Right renal cortex interstitium (tissue), 3 donors: Measurements from ENCODE around the gene PIERCE2. TPM values are rescaled to one million over a fixed set of nuclear protein-coding genes. Genes with fewer than 3 reads are reported as not detected.
"Not testable (repeated sequence)": the region's sequence is repeated elsewhere in the genome, so short reads cannot be mapped to it uniquely, and the experiment has no call there.

Source experiments
- DNase-seq, 3 donors: peaks; one replicate each; pipeline ENCODE4 v3.0.0-alpha.2; 2013; ENCODE audit warnings: low read depth in 3 of 3, low spot score in 2 of 3
- polyA plus RNA-seq, 3 donors: library from polyadenylated mRNA; unstranded; fragments of 120-200 nt; gene quantifications; one replicate each; pipeline ENCODE4 v1.2.1, GENCODE V29; 2013; ENCODE audit not compliant: insufficient read length in 3 of 3

PIERCE2 gene
- polyA plus RNA-seq: 1 to 10 TPM; 6.3 to 8.1 (median 6.7) TPM

GRCh38 chr15:55408012-55408928 lies at the start of gene PIERCE2, which contains the start of gene CCPG1:
PIERCE2 (plus strand) TSS chr15:55408495; CDS start chr15:55408769, 274 bp downstream.
CCPG1 (minus strand) TSS chr15:55408359; CDS start chr15:55389424, 18,935 bp downstream.
- peak; percentile 86 to 89 (median 87) for DNase-seq

- no peak for DNase-seq
These were observed 48.0 kb upstream of the PIERCE2 start for GRCh38 chr15:55360256-55360655.

- no peak for DNase-seq
These were observed 47.2 kb upstream of the PIERCE2 start for GRCh38 chr15:55361048-55361447.

- no peak for DNase-seq
These were observed 45.7 kb upstream of the PIERCE2 start for GRCh38 chr15:55362641-55363040.

- no peak for DNase-seq
These were observed 41.3 kb upstream of the PIERCE2 start for GRCh38 chr15:55366981-55367380.

- DNase-seq: no peak
These were observed 35.4 kb upstream of the PIERCE2 start for GRCh38 chr15:55372701-55373440.

- DNase-seq: no peak
These were observed 29.2 kb upstream of the PIERCE2 start for GRCh38 chr15:55379095-55379494.

GRCh38 chr15:55381595-55381994 lies 26.7 kb upstream of the PIERCE2 start:
- no peak for DNase-seq

GRCh38 chr15:55383687-55384086 lies 24.6 kb upstream of the PIERCE2 start:
- no peak for DNase-seq

- no peak for DNase-seq
These were observed 21.3 kb upstream of the PIERCE2 start for GRCh38 chr15:55387027-55387426.

- no peak for DNase-seq
These were observed 19.1 kb upstream of the PIERCE2 start for GRCh38 chr15:55389264-55389607.

- DNase-seq: no peak
These were observed 13.6 kb upstream of the PIERCE2 start for GRCh38 chr15:55394694-55395093.

- no peak for DNase-seq
These were observed 10.1 kb upstream of the PIERCE2 start for GRCh38 chr15:55398243-55398642.

GRCh38 chr15:55400050-55400449 lies 8.2 kb upstream of the PIERCE2 start:
- DNase-seq: not testable (repeated sequence)

GRCh38 chr15:55401786-55402246 lies 6.5 kb upstream of the PIERCE2 start:
- DNase-seq: no peak

GRCh38 chr15:55402707-55403106 lies 5.6 kb upstream of the PIERCE2 start:
- no peak for DNase-seq

GRCh38 chr15:55403531-55403930 lies 4.8 kb upstream of the PIERCE2 start:
- no peak for DNase-seq

GRCh38 chr15:55407498-55408011 lies 740 bp upstream of the PIERCE2 start:
- DNase-seq: no peak

GRCh38 chr15:55408976-55409375 lies 681 bp downstream of the PIERCE2 start:
- not testable (repeated sequence) for DNase-seq

- not testable (repeated sequence) for DNase-seq
These were observed 9.4 kb downstream of the PIERCE2 start for GRCh38 chr15:55417678-55418077.

- no peak for DNase-seq
These were observed 12.0 kb downstream of the PIERCE2 start for GRCh38 chr15:55420171-55420866.
